Endodermal cell (in vitro differentiated cells): Measurements from ENCODE around the gene HBZ. TPM values are rescaled to one million over a fixed set of nuclear protein-coding genes. Genes with fewer than 3 reads are reported as not detected.
"Not testable (repeated sequence)": the region's sequence is repeated elsewhere in the genome, so short reads cannot be mapped to it uniquely, and the experiment has no call there.

Experiments used
- DNase-seq: peaks from one replicate; pipeline ENCODE4 v3.0.0-alpha.2; 2017
- H3K27ac ChIP-seq: 2 replicates; pipeline ENCODE4 v1.5.1; 2013; ENCODE audit warnings: mild to moderate bottlenecking, low read depth, low read length, moderate library complexity
- H3K27me3 ChIP-seq: 2 replicates; pipeline ENCODE4 v1.6.1; 2013; ENCODE audit warnings: mild to moderate bottlenecking, low read length, moderate library complexity; ENCODE audit not compliant: insufficient read depth, control insufficient read depth, poor library complexity, severe bottlenecking
- H3K36me3 ChIP-seq: 2 replicates; pipeline ENCODE4 v1.7.0; 2013; ENCODE audit warnings: mild to moderate bottlenecking, low read length, moderate library complexity; ENCODE audit not compliant: control insufficient read depth, insufficient read depth
- H3K4me1 ChIP-seq: one replicate; pipeline ENCODE4 v1.7.0; 2013; ENCODE audit warnings: low read length; ENCODE audit not compliant: control insufficient read depth, insufficient read depth
- H3K4me3 ChIP-seq: 2 replicates; pipeline ENCODE4 v1.5.1; 2013; ENCODE audit warnings: mild to moderate bottlenecking, low read length, moderate library complexity
- H3K9ac ChIP-seq: 2 replicates; pipeline ENCODE4 v1.6.1; 2013; ENCODE audit warnings: mild to moderate bottlenecking, low read length, moderate library complexity; ENCODE audit not compliant: poor library complexity, severe bottlenecking; ENCODE audit errors: extremely low read depth
- H3K9me3 ChIP-seq: 2 replicates; pipeline ENCODE4 v1.6.1; 2013; ENCODE audit warnings: mild to moderate bottlenecking, low read length, moderate library complexity; ENCODE audit not compliant: control insufficient read depth
- H3K27ac Mint-ChIP-seq: 2 replicates; pipeline ENCODE4 v1.8.0; 2020; ENCODE audit warnings: mixed read lengths
- H3K27me3 Mint-ChIP-seq: 2 replicates; pipeline ENCODE4 v1.8.0; 2021; ENCODE audit warnings: mild to moderate bottlenecking, mixed read lengths; ENCODE audit not compliant: insufficient read depth
- H3K36me3 Mint-ChIP-seq: 2 replicates; pipeline ENCODE4 v1.8.0; 2020; ENCODE audit warnings: low read depth, mixed read lengths
- H3K4me1 Mint-ChIP-seq: 2 replicates; pipeline ENCODE4 v1.8.0; 2020; ENCODE audit warnings: mixed read lengths
- H3K4me3 Mint-ChIP-seq: 2 replicates; pipeline ENCODE4 v1.8.0; 2020; ENCODE audit warnings: mild to moderate bottlenecking, moderate library complexity, mixed read lengths
- H3K9me3 Mint-ChIP-seq: 2 replicates; pipeline ENCODE4 v1.8.0; 2020; ENCODE audit warnings: mild to moderate bottlenecking, mixed read lengths
- WGBS, 2 experiments: methylation state at CpG; one replicate each; pipeline versions ENCODE4 v1.1.5 to v1.1.7; 2013; ENCODE audit warnings: missing lambda C conversion rate in 2 of 2, mixed read lengths in 1 of 2; ENCODE audit not compliant: insufficient coverage in 1 of 2, insufficient read length in 1 of 2; 5-methylcytosine and 5-hydroxymethylcytosine counted together
- total RNA-seq, 2 donors: library from RNA; stranded (reverse); fragmentation: NEBNext Ultra II Directional in 1 of 2; extraction: Animal tissue kit (Norgen Biotek cat#: 25700) in 1 of 2; gene quantifications; 2 replicates in 1 of 2; 3 replicates in 1 of 2; pipeline ENCODE4 v1.2.1, GENCODE V29; 2021
- TF ChIP-seq, protein P1 (sequence below): fragments of 200-600 bp; sonication (generic); conservative IDR thresholded peaks from 2 replicates; pipeline ENCODE4 v1.5.0; 2021; ENCODE audit warnings: antibody characterized with exemption, mild to moderate bottlenecking

The HBZ gene
- total RNA-seq, 2 donors from 2014 or later = not detected

DNA sequence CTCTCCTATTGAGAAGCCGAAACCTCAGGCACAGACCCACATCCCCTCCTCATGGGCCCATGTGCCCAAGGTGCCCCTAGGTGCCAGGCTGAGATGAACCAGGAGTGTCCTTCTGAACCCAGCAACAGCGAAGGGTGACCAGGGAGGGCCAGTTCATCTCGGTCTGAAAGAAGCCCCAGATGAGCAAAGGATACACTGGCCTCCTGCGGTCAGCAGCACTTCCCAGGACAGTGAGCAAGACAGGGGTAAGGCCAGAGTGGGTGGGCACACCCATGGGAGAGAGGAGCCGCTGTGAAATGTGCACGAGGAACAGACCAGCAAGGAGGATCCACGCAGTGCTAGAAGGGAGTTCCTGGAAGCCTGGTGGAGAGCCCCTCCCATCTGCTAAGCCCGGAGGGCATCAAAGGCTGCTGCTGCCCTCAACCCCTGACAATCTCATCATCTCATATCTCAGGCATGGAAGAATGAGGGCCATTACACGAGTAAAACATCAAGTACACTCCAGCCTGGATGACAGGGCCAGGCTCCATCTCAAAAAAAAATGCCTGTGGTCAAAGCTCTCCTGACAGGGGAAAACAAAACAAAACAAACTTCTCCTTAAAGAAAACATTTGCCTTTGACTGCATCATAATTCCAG, 3.3 kb upstream of the HBZ start:
- Mint-ChIP-seq H3K4me3 (no peak overlapping the region), H3K27me3 (peaks cover 49% of the 10 kb centered on the region), H3K4me1 (no peaks in the 10 kb centered on the region), H3K9me3 (no peaks in the 10 kb centered on the region), H3K36me3 (no peaks in the 10 kb centered on the region), H3K27ac (no peak overlapping the region)
- no peaks in the 10 kb centered on the region for H3K4me1 ChIP-seq
- DNase-seq = no peak
- no peak overlapping the region for H3K27ac ChIP-seq
- 63 to 74% methylated on average over 8 to 9 of the region's 9 CpGs for whole genome bisulfite sequencing, 2 experiments
- H3K36me3 ChIP-seq = no peaks in the 10 kb centered on the region
- TF ChIP-seq, protein P1, sequence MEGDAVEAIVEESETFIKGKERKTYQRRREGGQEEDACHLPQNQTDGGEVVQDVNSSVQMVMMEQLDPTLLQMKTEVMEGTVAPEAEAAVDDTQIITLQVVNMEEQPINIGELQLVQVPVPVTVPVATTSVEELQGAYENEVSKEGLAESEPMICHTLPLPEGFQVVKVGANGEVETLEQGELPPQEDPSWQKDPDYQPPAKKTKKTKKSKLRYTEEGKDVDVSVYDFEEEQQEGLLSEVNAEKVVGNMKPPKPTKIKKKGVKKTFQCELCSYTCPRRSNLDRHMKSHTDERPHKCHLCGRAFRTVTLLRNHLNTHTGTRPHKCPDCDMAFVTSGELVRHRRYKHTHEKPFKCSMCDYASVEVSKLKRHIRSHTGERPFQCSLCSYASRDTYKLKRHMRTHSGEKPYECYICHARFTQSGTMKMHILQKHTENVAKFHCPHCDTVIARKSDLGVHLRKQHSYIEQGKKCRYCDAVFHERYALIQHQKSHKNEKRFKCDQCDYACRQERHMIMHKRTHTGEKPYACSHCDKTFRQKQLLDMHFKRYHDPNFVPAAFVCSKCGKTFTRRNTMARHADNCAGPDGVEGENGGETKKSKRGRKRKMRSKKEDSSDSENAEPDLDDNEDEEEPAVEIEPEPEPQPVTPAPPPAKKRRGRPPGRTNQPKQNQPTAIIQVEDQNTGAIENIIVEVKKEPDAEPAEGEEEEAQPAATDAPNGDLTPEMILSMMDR = no peak
- peaks cover 43% of the 10 kb centered on the region for H3K27me3 ChIP-seq
- no peak overlapping the region for H3K4me3 ChIP-seq
- H3K9ac ChIP-seq = no peak overlapping the region
- H3K9me3 ChIP-seq = no peaks in the 10 kb centered on the region

DNA sequence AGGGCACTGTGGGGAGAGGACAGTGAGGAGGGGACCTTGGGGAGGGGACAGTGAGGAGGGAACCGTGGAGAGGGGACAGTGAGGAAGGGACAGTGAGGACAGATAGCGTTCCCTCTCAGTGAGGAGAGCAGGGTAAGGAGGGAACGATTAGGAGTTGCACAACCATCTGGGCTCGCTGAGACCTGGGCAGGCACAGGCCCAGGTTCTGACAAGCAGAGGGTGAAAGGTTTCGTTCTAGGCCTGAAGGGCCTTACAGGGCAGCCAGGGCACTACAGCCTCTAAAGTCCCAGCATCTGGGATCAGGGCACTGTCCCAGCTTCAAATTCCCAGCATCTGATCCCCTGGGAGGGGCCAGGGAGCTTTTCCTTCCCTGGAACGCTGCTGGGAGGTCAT, 681 bp downstream of the HBZ start:
- not testable (repeated sequence) for H3K4me3 Mint-ChIP-seq, H3K27ac Mint-ChIP-seq
- 50 to 88% methylated on average over 1 to 2 of the region's 6 CpGs for WGBS, 2 experiments

DNA sequence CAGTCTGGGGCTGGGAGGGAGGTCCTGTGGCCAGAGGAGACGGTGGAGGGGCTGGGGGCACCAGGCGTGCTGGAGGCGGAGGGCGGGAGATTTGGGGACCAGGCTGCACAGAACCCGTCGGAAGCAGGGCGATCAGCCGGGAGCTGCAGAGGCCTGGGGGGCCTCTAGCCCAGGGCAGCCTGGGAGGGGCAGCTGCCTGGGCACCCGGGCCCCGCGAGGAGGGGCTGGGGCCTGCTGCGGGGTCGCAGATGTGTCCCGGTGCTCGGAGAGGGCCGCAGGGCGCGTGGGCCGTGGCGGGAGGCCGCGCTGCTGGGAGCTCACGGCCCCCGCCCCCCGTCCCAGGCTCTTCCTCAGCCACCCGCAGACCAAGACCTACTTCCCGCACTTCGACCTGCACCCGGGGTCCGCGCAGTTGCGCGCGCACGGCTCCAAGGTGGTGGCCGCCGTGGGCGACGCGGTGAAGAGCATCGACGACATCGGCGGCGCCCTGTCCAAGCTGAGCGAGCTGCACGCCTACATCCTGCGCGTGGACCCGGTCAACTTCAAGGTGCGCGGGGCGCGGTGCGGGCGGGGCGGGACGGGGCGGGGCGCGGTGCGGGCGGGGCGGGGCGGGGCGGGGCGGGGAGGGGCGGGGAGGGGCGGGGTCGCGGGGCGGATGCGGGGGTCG, 1.2 kb downstream of the HBZ start:
- not testable (repeated sequence) for H3K27ac Mint-ChIP-seq

More for the DNA sequence above, 681 bp downstream of the HBZ start:
- not testable (repeated sequence) for DNase-seq, H3K27ac ChIP-seq, H3K9me3 Mint-ChIP-seq, H3K36me3 ChIP-seq, H3K4me3 ChIP-seq, H3K4me1 ChIP-seq, H3K9ac ChIP-seq, H3K9me3 ChIP-seq, H3K4me1 Mint-ChIP-seq, H3K36me3 Mint-ChIP-seq
- H3K27me3 ChIP-seq = peaks cover 82% of the 10 kb centered on the region
- peaks cover 82% of the 10 kb centered on the region for H3K27me3 Mint-ChIP-seq

DNA sequence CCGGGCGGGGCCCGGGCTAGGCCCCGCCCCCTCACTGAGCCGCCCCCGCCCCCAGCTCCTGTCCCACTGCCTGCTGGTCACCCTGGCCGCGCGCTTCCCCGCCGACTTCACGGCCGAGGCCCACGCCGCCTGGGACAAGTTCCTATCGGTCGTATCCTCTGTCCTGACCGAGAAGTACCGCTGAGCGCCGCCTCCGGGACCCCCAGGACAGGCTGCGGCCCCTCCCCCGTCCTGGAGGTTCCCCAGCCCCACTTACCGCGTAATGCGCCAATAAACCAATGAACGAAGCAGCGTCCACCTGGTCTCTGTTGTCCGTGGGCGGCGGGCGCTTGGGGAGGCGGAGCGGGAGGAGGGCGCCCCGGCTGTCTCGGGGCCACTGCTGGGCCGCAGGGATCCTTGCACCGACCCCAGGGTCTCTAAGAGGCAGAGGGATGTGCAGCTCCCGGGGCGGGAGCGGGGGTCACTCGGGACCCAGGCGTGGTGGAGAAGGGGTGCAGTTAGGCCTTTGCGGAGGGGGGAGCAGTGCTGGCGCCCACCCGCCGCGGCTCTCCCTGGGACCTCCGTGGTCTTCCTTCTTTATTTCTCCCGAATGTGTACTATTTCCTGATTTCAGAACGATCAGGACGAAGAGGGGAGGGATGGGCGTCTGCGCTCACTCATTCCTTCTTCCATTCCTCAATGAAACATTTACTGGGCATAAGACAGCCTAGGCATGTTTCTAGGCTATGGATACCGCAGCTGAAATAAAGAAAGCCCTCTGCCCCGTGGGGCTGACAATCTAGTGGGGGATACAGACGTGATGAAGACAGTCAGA, 2.0 kb downstream of the HBZ start:
- peak overlapping the region; percentile 57 for H3K4me3 Mint-ChIP-seq
- no peaks in the 10 kb centered on the region for H3K9me3 ChIP-seq
- H3K36me3 Mint-ChIP-seq = no peaks in the 10 kb centered on the region
- WGBS, 2 experiments = 4 to 7% methylated on average over 17 to 53 of the region's 59 CpGs
- DNase-seq = peak; percentile 78
- H3K4me1 Mint-ChIP-seq = peaks cover 5% of the 10 kb centered on the region
- peaks cover 2% of the 10 kb centered on the region for H3K9me3 Mint-ChIP-seq
- no peak overlapping the region for H3K9ac ChIP-seq
- H3K4me3 ChIP-seq = peak overlapping the region; percentile 73
- peaks cover 83% of the 10 kb centered on the region for H3K27me3 ChIP-seq
- no peak overlapping the region for H3K27ac Mint-ChIP-seq
- TF ChIP-seq, protein P1 = no peak
- no peak overlapping the region for H3K27ac ChIP-seq
- no peaks in the 10 kb centered on the region for H3K36me3 ChIP-seq
- H3K27me3 Mint-ChIP-seq = peaks cover 79% of the 10 kb centered on the region
- H3K4me1 ChIP-seq = no peaks in the 10 kb centered on the region

More for the DNA sequence above, 1.2 kb downstream of the HBZ start:
- H3K27me3 Mint-ChIP-seq = peaks cover 81% of the 10 kb centered on the region
- H3K4me3 Mint-ChIP-seq = peak overlapping the region; percentile 57
- H3K36me3 Mint-ChIP-seq, H3K4me1 ChIP-seq, H3K36me3 ChIP-seq, H3K27ac ChIP-seq, H3K4me1 Mint-ChIP-seq, H3K9ac ChIP-seq, H3K9me3 Mint-ChIP-seq, H3K4me3 ChIP-seq, DNase-seq, H3K9me3 ChIP-seq: not testable (repeated sequence)
- H3K27me3 ChIP-seq = peaks cover 83% of the 10 kb centered on the region
- no CpG with 5 or more reads among the region's 74 CpGs for whole genome bisulfite sequencing, 2 experiments
